Stimulated activated CD4-positive, alpha-beta T cell treated with anti-CD3 and anti-CD28 coated beads, Interleukin-4, amount 100 ng/mL, for 24 hours (primary cell): ENCODE measurements around the gene CAPN7.

Experiments used
- DNase-seq: peaks from one replicate; pipeline ENCODE4 v3.0.0-alpha.2; 2020

CAPN7 gene

GRCh38 chr3:15279205-15279604 is 73.2 kb downstream of the CAPN7 start:
- DNase-seq: no peak

- no peak for DNase-seq
Measured at GRCh38 chr3:15279671-15280402, 73.8 kb downstream of the CAPN7 start.

GRCh38 chr3:15280853-15281532 is 74.9 kb downstream of the CAPN7 start:
- DNase-seq: no peak

DNA sequence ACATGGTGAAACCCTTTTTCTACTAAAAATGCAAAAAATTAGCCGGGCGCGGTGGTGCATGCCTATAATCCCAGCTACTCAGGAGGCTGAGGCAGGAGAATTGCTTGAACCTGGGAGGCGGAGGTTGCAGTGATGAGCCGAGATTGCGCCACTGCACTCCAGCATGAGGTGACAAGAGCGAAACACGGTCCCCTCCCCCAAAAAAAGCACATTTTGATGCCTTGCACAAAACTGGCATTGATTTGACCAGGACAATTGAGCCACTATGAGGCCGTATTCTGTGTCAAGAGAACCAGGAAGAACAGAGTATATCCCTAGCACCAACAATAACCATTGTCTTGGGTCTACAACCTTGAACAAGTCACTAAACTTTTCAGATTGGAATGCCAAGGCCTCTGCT is 75.8 kb downstream of the CAPN7 start:
- no peak for DNase-seq

DNA sequence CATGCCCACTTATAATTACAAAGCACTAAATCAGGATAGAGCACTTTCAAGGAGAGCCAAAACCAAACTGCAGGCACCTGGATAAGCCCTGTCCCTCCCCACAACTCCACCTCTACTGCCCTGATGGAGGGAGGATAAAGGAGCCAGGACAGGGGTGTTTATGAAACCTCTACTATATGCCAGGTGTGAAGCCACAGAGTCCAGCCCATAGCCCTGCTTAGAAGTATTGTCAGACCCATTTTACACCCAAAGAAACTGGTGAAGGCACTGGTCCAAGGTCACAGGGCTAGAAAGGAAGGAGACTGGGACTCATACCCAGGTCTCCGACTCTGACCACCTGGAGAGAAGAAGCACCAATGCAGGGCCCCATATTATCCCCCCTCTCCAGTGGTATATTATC is 77.7 kb downstream of the CAPN7 start:
- DNase-seq: no peak

- DNase-seq: no peak
Measured at GRCh38 chr3:15284121-15284889, 78.3 kb downstream of the CAPN7 start.

DNA sequence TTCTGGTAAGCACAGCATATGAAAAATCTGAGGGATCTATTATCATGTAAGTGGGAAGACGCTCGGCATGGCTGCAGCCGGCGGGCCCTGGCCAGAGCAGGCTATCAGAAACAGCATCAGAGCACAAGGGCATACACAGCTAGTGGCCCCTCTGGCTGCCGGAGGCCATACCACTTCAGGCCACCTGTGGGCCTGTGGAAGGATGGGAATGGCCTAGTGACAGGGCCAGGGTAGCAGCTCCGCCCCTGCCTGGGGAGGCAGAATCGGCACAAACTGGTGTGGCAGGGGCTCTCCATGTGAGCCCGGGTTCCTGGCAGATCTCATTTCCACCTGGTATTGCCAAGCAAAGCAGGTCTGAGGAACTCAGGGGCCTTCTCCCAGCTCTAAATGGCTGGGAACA is 80.0 kb downstream of the CAPN7 start:
- no peak for DNase-seq

DNA sequence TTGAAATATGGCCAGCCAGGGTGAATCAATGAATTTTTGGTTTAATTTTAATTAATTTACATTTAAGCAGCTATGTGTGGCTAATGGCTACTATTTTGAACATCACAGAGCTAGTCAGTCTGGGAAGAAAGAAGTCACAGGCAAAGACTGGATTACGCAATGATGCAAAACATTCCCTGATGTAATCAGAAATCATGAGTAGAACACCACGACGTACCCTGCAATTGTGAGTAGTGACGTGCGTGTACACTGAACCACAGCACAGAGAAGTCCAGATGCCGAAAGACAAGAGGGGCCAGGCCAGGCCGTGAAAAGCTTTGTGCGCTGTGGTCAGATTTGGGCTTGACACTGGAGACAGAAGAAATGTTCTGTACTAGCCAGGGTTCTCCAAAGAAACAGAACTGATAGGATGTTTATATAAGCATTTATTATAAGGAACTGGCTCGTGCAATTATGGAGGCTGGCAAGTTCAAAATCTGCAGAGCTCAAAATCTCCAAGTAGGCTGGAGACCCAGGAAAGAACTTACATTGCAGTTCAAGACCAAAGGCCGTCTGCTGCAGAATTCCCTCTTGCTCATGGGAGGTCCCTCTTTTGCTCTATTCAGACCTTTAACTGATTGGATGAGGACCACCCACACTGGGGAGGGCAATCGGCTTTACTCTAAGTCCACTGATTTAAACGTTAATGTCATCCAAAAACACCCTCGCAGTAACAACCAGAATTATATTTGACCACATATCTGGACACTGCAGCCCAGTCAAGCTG is 81.7 kb downstream of the CAPN7 start:
- no peak for DNase-seq

GRCh38 chr3:15288331-15289035 is 82.4 kb downstream of the CAPN7 start:
- DNase-seq: no peak

DNA sequence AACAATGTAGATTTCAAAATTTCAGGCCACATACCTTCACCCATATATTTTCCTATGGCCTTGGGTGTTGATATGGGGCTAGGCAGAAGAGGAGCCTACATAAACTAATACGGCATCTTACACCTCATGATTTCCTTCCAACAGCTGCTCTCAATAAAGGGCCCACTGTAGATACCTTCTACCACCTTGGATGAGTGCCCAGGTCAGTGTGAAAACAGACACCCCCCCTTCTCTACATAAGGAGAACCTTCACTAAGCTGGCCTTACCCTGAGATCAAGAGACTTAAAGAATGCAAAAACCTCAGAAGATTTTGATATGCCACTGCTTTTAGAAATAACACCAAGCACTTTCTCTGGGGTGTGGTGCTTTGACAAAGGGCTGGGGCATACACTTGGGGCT is 83.6 kb downstream of the CAPN7 start:
- DNase-seq: no peak

DNA sequence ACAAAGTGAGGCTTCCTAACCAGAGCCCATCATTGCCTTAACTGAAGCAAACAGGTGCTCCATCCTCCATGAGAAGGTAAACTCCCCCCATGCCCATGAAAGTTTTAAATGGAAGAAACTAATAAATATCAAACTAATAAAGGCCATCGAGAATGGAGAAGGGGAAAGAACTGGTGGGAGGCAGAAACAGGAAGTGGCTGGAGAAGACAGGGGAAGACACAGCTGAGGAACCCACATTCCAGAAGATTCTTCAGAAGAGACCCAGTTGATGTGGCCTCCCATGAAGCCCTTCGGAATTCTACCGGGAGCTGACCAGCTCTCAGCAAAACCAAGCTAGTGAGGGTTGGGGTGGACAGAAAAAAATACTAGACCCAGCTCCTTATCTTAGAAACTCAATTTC is 84.7 kb downstream of the CAPN7 start:
- DNase-seq: no peak

DNA sequence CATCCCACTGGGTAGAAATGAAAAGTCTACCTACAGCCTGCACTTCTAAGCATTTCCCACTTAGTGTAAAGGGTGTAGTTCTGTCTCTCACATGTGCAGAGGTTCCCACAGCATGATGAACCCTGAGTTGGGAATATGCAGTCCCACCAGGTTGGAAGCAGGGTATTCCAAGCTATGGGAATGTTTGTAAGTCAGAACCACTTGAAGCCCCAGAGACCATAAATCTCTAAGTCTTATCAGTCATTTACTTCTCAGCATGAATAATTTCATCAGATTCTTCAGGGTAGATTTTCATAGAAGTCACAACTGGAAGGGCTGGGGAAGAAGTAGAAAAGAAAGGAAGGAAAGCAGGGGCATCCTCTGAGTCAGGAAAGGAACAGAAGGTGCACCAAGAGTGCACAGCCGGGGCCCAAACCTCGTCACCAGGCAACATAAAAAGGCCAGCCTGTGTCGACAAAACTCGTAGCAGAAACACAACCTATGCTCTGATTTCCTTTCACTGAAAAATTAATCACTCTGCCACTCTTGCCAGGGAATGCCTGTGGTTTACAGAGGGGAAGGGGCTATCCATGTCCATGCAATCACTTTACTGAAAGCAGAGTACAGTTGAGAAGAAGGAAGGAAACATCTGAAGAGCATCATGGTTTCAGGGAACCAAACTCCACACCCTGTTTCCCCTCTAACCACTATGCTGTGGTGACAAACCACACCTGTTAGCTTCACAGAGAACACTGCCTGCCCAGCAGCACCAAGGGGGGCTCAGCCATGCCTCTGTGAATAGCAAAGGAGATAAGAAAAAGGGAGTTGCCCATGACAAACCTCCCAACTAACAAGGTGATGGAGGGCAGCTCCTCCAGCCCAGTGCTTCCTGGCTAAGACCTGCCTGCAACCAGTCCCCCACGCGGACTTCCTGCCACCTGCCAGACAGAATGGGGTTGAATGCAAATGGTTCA is 85.8 kb downstream of the CAPN7 start:
- DNase-seq: peak; percentile 57

DNA sequence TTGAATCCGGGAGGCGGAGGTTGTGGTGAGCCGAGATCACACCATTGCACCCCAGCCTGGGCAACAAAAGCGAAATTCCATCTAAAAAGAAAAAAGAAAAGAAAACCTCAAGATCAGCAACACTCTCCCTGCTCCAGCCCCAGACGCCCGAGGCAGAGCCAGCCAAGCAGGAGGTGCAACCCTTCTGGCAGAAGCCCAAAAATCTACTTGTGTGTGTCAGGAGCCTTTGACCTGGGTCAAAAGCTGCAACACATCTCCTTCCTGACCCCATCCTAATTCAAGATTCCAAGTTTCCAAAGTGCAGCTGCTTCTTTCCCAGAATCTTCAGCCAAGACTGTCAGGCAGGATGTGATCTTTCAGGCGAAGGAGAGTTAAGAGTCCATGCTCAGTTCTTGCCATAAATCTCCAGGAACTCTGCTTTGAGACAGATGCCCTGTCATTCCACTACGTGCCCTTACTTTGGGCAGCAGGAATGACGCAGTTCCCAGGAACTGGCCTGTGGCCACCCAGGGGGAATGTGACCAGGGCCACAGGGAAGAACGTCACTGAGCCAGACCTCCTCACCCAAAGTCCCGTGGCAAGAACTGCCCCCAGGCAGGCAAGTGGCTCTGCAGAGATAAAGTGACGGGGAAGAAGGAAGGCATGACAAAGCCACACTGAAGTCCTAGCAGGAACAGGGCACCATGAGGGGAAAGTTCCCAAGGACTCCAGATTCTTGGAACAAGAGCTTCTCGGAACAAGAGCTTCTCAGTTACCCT is 86.9 kb downstream of the CAPN7 start:
- no peak for DNase-seq

GRCh38 chr3:15294929-15295328 is 88.9 kb downstream of the CAPN7 start:
- DNase-seq: no peak

DNA sequence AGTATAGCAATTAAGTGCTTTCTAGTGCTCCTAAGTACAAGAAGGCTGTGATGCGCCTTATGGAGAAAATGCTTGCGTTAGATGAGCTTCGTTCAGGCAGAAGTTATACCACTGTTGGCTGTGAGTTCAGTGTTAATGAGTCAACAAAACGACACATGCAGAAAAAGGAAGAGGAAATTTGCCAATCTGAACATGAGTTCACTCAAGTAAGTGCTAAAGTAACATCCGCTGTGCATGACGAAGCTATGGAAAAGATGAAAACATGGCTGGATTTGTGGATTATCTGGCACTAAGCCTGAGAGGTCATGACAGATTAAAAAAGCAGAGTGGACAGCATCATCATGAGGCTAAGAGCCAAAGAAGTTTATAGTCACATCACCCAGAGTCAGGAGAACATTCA is 89.5 kb downstream of the CAPN7 start:
- DNase-seq: no peak

DNA sequence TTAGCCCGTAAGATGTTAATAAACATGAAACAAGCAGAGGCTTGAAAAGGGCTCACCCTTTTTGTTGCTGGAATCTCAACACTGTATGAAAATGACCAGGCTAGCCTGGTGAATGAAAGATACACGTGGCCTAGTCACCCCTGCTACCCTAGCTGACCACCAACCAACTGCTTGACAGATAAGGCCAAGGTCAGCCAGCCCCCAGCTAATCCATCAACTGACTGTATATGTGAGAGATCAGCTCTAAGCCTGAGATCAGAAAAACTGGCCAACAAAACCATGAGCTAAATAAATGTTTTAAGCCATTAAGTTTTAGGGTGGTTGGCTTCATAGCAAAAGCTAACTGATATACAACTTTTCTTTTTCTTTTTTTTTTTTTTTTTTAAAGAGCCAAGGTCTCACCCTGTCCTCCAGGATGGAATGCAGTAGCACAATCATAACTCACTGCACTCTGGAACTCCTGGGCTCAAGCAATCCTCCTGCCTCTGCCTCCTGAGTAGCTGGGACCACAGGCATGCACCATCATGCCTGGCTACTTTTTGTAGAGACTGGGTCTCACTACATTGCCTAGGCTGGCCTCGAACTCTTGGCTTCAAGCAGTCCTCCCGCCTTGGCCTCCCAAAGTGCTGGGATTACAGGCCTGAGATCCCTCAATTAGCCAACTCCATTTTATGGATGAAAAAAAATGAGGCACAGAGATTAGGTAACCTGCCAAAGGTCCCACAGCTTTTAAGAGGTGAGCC is 91.7 kb downstream of the CAPN7 start:
- no peak for DNase-seq

- DNase-seq: no peak
Measured at GRCh38 chr3:15298504-15298903, 92.5 kb downstream of the CAPN7 start.

DNA sequence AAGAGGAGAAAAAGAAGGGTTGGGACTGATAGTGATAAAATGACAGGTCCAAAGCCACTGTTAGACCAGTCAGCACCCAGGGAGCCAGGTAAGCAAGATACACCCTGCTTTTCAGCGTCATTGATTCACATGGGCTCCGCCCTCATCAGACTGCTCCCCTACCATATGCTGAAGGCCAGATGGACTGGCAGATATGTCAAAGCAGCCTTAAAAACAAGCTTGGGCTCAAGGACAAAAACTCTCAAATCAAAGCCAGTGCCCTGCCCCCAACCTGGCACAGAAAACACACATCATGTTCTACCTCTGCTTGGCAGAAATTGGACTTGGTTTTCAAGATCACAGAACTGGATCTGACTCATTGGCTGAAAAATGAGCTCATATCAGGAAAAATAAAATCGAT is 93.0 kb downstream of the CAPN7 start:
- no peak for DNase-seq

DNA sequence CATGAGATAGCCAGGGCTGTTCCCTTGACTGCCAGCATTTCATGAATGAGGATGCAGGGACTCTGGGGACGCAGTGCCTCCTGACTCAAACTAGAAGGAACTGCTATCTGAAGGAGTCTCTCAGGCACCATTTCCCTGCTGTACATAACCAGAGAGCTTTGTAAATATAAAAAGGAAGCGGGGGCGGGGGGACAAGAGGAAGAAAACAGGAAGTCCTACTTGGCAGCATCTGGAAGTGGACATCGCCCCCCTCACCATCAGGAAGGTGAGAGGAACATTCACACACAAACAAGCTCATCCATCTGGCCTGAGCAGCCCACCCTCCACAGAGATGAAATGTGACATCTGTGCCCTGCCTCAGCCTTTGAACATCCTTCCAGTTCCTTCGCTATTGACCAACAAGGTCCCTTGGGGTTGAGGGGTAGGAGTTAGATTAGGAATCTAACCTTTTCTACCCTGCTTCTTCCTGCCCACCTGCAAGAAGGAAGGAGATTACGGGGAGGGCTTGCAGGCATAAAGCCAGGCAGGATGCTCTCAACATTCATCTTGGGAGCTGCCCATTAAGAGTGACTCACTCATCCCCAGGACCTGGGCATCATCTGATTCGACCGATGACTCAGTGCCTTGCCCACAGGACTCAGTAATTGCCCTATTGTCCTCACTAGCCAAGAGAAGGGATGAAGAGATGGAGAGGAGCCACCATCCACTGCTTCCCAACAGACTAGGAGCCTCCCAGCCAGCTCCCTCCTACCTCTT is 94.5 kb downstream of the CAPN7 start:
- DNase-seq: no peak
